Cardiac muscle cell (in vitro differentiated cells and primary cell): ENCODE data around the gene RNFT2. TPM values are rescaled to one million over a fixed set of nuclear protein-coding genes. Genes with fewer than 3 reads are reported as not detected.

Experiments
- DNase-seq, 2 donors: peaks; one replicate each; pipeline versions ENCODE4 v3.0.0 to v3.0.0-alpha.2; 2010 to 2017; ENCODE audit warnings: low read depth in 1 of 2, low spot score in 1 of 2
- H3K27ac ChIP-seq: fragments of 200-600 bp; sonication (generic); 2 replicates; pipeline ENCODE4 v1.5.1; 2016
- H3K27me3 ChIP-seq: fragments of 200-600 bp; sonication (generic); 2 replicates; pipeline ENCODE4 v1.6.0; 2016; ENCODE audit warnings: control low read depth
- H3K36me3 ChIP-seq: fragments of 200-600 bp; sonication (generic); 2 replicates; pipeline ENCODE4 v1.5.1; 2016; ENCODE audit warnings: control low read depth
- H3K4me1 ChIP-seq: fragments of 200-600 bp; sonication (generic); 2 replicates; pipeline ENCODE4 v1.8.1; 2017; ENCODE audit warnings: low read depth, mild to moderate bottlenecking, mixed run types
- H3K4me3 ChIP-seq: fragments of 200-600 bp; sonication (generic); 2 replicates; pipeline ENCODE4 v1.5.1; 2016; ENCODE audit warnings: mild to moderate bottlenecking
- H3K9me3 ChIP-seq: fragments of 200-600 bp; sonication (generic); 2 replicates; pipeline ENCODE4 v1.5.1; 2017; ENCODE audit warnings: low read depth, mild to moderate bottlenecking, control low read depth
- CTCF ChIP-seq: IDR thresholded peaks from 2 replicates; pipeline ENCODE4 v1.5.1; 2012; ENCODE audit warnings: low read depth, mild to moderate bottlenecking, low read length
- polyA plus RNA-seq: library from polyadenylated mRNA; unstranded; fragments of >200 nt; fragmentation: Nextera tagmentation; extraction: Ambion mirVana; gene quantifications from 2 replicates; pipeline ENCODE4 v1.2.1, GENCODE V29; 2016
- total RNA-seq: library from RNA; depleted of rRNA; stranded (reverse); fragments of >200 nt; gene quantifications from 2 replicates; pipeline ENCODE4 v1.2.3, GENCODE V29; 2016

The RNFT2 gene
- total and polyA plus RNA-seq, 2 experiments from 2014 or later = 11.0 to 19.1 TPM

DNA sequence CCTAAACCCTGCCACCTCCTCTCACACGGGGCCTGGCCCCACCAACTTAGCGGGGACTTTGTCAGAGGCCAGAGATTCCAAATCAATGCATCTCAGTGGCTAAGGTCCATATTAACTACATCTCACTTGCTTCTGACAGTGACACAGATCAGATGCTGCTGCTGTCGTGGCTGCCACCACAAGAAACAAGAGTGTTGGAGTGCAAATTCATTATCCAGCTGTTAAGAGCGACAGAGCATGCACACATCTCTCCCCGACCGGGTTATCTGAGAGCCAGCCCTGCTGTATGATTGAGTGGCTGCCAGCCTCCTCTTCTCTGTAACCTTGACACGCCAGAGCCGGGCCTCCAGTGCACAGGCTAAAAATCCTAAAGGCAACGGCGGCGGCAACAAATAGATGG is 40.4 kb upstream of the RNFT2 start:
- Histone ChIP-seq H3K9me3 (no peaks in the 10 kb centered on the region), H3K36me3 (no peaks in the 10 kb centered on the region), H3K4me1 (peaks cover 23% of the 10 kb centered on the region), H3K27ac (peak overlapping the region; percentile 14), H3K27me3 (no peaks in the 10 kb centered on the region), H3K4me3 (no peak overlapping the region)
- no peak for TF ChIP-seq CTCF
- peak in 1 of 2 donors; percentile 80 for DNase-seq

DNA sequence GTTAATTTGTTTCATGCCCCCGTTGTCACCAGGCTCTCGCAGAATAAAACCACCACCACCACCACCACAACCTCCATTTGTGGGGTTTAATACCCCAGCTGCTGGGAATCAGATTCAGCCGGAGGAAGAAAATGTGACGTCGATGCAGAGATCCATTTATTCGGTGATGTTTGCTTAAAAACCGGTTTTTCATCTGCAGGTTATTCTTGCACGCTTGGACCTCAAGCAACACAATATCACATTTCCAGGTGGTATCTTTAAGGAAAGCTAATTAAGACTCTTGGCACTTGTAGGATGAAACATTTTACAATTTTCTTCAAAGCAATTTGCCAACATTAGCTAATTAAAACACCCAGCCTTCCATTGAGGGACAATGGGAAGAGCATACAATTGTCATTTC is 40.0 kb upstream of the RNFT2 start:
- Histone ChIP-seq H3K9me3 (no peaks in the 10 kb centered on the region), H3K4me3 (no peak overlapping the region), H3K27ac (no peak overlapping the region), H3K4me1 (peaks cover 20% of the 10 kb centered on the region), H3K27me3 (no peaks in the 10 kb centered on the region), H3K36me3 (no peaks in the 10 kb centered on the region)
- no peak for DNase-seq
- TF ChIP-seq CTCF = no peak

DNA sequence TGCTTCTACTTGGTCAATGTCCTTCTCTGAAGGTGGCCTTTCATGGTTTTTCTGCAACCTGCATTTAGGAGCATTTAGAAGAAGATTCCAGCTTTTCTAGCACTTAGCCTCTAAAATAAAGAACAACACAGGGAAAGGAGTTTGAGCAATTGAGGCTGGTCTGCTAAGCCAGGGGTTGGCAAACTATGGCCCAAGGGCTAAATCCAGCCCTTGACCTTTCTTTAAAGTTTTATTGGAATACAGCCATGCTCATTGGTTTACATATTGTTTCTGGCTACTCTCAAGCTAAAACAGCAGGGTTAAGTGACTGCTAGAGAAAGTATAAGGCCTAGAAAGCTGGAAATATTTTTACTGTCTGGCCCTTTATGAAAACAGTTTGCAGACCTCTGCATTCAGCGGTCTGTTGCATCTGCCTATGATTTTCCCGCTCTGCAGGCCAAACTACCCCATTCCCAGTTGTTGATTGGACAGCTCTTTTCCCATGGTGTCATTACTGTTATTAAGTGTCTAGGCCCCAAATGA is 39.5 kb upstream of the RNFT2 start:
- TF ChIP-seq CTCF = no peak
- H3K4me3 ChIP-seq = no peak overlapping the region
- no peaks in the 10 kb centered on the region for H3K36me3 ChIP-seq
- DNase-seq = no peak
- no peak overlapping the region for H3K27ac ChIP-seq
- no peaks in the 10 kb centered on the region for H3K27me3 ChIP-seq
- H3K9me3 ChIP-seq = no peaks in the 10 kb centered on the region
- peaks cover 18% of the 10 kb centered on the region for H3K4me1 ChIP-seq

GRCh38 chr12:116700066-116700465 is 38.0 kb upstream of the RNFT2 start:
- no peak for DNase-seq

GRCh38 chr12:116701432-116701831 is 36.7 kb upstream of the RNFT2 start:
- Histone ChIP-seq H3K27ac (no peak overlapping the region), H3K27me3 (no peaks in the 10 kb centered on the region), H3K4me1 (peaks cover 15% of the 10 kb centered on the region), H3K36me3 (no peaks in the 10 kb centered on the region), H3K9me3 (no peaks in the 10 kb centered on the region), H3K4me3 (no peak overlapping the region)
- DNase-seq = no peak
- TF ChIP-seq CTCF = no peak

More at GRCh38 chr12:116700066-116700465, 38.0 kb upstream of the RNFT2 start:
- Histone ChIP-seq H3K27me3 (no peaks in the 10 kb centered on the region), H3K9me3 (no peaks in the 10 kb centered on the region), H3K4me1 (peaks cover 15% of the 10 kb centered on the region), H3K27ac (no peak overlapping the region), H3K36me3 (no peaks in the 10 kb centered on the region), H3K4me3 (no peak overlapping the region)
- no peak for TF ChIP-seq CTCF
